Esophagus muscularis mucosa (tissue), 3 donors: ENCODE data around the gene SMIM38.

Experiments
- CTCF ChIP-seq, 3 experiments: fragments of 200-600 bp in 2 of 3; fragments of 450-650 bp in 1 of 3; sonication (generic) in 2 of 3; IDR thresholded peaks; one replicate each; pipeline ENCODE4 v1.5.1; 2017 to 2019; ENCODE audit warnings: antibody characterized with exemption in 3 of 3, mild to moderate bottlenecking in 2 of 3, moderate library complexity in 1 of 3
- POLR2A ChIP-seq: fragments of 450-650 bp; IDR thresholded peaks from one replicate; pipeline ENCODE4 v1.6.1; 2017; ENCODE audit warnings: antibody characterized with exemption, moderate library complexity, mild to moderate bottlenecking, low read depth

DNA sequence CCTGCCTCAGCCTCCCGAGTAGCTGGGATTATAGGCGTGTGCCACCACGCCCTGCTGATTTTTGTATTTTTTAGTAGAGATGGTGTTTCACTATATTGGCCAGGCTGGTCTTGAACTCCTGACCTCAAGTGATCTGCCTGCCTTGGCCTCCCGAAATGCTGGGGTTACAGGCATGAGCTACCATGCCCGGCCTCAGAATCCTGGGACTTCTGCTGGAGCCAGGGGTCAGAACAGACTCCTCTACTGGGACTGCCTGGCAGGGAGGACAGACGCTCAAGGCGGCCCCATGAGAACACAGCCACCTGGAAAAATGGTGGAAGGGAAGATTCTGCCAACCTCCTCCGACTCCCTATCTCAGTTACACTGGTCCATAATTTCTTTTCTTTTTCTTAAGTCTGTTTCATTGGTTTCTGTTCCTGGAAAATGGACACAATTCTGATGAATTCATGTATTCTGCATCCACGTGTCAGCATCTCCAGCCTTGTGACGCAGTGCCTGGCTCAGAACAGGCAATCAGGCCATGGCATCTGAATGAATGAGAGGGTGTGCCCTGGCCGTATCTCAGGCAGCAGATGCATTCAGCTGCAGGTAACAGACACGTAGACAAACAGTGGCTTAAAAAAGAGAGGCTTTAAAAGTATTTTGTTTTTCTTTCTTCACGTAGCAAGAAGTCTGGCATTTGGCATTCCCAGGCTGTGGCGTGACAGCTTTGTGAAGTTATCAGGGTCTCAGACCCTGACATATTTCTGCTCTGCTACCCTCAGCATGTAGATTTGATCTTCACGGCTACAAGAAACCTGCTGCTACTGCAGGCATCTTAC, 4.8 kb downstream of the SMIM38 start:
- TF ChIP-seq POLR2A (no peak), CTCF (IDR thresholded peaks at IDR 0.05) (no peak)
